Thoracic aorta (tissue), 2 donors: ENCODE measurements around the gene CAMK1D. TPM values are rescaled to one million over a fixed set of nuclear protein-coding genes. Genes with fewer than 3 reads are reported as not detected.

Experiments
- ATAC-seq: fragments of 150-250 bp; one replicate; pipeline ENCODE4 v1.8.0; 2017; ENCODE audit warnings: low read depth; ENCODE audit not compliant: insufficient number of reproducible peaks, low FRiP score
- DNase-seq: peaks from one replicate; pipeline ENCODE4 v3.0.0-alpha.2; 2020; ENCODE audit warnings: low spot score
- H3K27ac ChIP-seq, 2 donors: fragments of 200-600 bp; sonication (generic); 1 replicate in 1 of 2; 2 replicates in 1 of 2; pipeline ENCODE4 v1.5.1; 2016; ENCODE audit warnings: mild to moderate bottlenecking in 2 of 2, moderate library complexity in 2 of 2
- H3K27me3 ChIP-seq: fragments of 200-600 bp; sonication (generic); replicated peaks from 2 replicates; pipeline ENCODE4 v1.6.0; 2016; ENCODE audit warnings: mild to moderate bottlenecking; ENCODE audit not compliant: insufficient read depth
- H3K36me3 ChIP-seq: fragments of 200-600 bp; sonication (generic); one replicate; pipeline ENCODE4 v1.5.1; 2016
- H3K4me1 ChIP-seq, 2 donors: fragments of 200-600 bp; sonication (generic); 1 replicate in 1 of 2; 2 replicates in 1 of 2; pipeline versions ENCODE4 v1.5.1 to v1.6.0; 2016; ENCODE audit warnings: low read depth in 2 of 2, mild to moderate bottlenecking in 1 of 2; ENCODE audit not compliant: control insufficient read depth in 1 of 2
- H3K4me3 ChIP-seq: fragments of 200-600 bp; sonication (generic); 2 replicates; pipeline ENCODE4 v1.5.1; 2016; ENCODE audit warnings: mild to moderate bottlenecking
- H3K9me3 ChIP-seq: fragments of 200-600 bp; sonication (generic); 2 replicates; pipeline ENCODE4 v1.5.1; 2016
- total RNA-seq, 2 donors: library from RNA; depleted of rRNA; stranded (reverse); fragments of >200 nt; gene quantifications; one replicate each; pipeline versions ENCODE4 v1.1.0 to v1.2.3, GENCODE V29; 2016
- TF ChIP-seq, protein P1 (sequence below): fragments of 200-600 bp; sonication (generic); IDR thresholded peaks from one replicate; pipeline ENCODE4 v1.5.1; 2019; ENCODE audit warnings: antibody characterized with exemption

Gene CAMK1D
- total RNA-seq, 2 donors from 2014 or later, result 8.7 to 11.2 TPM

- Histone ChIP-seq H3K27me3 (no peaks in the 10 kb centered on the region), H3K27ac (no peak overlapping the region), H3K36me3 (no peaks in the 10 kb centered on the region), H3K4me3 (no peak overlapping the region), H3K4me1 (no peaks in the 10 kb centered on the region), H3K9me3 (no peaks in the 10 kb centered on the region)
- DNase-seq, result no peak
- no peak for ATAC-seq
- TF ChIP-seq, protein P1, sequence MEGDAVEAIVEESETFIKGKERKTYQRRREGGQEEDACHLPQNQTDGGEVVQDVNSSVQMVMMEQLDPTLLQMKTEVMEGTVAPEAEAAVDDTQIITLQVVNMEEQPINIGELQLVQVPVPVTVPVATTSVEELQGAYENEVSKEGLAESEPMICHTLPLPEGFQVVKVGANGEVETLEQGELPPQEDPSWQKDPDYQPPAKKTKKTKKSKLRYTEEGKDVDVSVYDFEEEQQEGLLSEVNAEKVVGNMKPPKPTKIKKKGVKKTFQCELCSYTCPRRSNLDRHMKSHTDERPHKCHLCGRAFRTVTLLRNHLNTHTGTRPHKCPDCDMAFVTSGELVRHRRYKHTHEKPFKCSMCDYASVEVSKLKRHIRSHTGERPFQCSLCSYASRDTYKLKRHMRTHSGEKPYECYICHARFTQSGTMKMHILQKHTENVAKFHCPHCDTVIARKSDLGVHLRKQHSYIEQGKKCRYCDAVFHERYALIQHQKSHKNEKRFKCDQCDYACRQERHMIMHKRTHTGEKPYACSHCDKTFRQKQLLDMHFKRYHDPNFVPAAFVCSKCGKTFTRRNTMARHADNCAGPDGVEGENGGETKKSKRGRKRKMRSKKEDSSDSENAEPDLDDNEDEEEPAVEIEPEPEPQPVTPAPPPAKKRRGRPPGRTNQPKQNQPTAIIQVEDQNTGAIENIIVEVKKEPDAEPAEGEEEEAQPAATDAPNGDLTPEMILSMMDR, result no peak
These were observed 239.9 kb downstream of the CAMK1D start for GRCh38 chr10:12589291-12589690.

DNA sequence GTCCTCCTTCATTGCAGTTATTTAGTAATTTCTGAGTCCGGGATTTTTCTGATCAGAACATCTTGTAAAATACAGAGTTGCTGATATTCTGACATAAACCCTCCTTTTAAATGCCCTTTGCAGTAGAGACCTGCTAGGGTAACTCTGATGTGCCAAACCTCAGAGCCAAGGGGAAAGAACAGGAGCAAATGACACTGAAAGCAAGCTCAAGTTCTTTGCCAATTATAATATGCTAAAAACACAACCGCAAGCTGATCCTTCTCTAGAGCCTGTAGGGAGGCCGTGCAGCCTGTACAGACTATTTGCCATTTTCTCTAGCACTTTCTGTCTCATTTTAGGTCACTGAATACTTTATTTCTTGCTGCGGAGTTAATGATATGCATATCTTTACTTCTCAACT is 240.4 kb downstream of the CAMK1D start:
- no peak for ATAC-seq
- H3K27ac ChIP-seq, result no peak overlapping the region
- no peaks in the 10 kb centered on the region for H3K9me3 ChIP-seq
- H3K27me3 ChIP-seq, result no peaks in the 10 kb centered on the region
- no peaks in the 10 kb centered on the region for H3K4me1 ChIP-seq
- no peak overlapping the region for H3K4me3 ChIP-seq
- TF ChIP-seq, protein P1, result no peak
- DNase-seq, result no peak
- H3K36me3 ChIP-seq, result no peaks in the 10 kb centered on the region

DNA sequence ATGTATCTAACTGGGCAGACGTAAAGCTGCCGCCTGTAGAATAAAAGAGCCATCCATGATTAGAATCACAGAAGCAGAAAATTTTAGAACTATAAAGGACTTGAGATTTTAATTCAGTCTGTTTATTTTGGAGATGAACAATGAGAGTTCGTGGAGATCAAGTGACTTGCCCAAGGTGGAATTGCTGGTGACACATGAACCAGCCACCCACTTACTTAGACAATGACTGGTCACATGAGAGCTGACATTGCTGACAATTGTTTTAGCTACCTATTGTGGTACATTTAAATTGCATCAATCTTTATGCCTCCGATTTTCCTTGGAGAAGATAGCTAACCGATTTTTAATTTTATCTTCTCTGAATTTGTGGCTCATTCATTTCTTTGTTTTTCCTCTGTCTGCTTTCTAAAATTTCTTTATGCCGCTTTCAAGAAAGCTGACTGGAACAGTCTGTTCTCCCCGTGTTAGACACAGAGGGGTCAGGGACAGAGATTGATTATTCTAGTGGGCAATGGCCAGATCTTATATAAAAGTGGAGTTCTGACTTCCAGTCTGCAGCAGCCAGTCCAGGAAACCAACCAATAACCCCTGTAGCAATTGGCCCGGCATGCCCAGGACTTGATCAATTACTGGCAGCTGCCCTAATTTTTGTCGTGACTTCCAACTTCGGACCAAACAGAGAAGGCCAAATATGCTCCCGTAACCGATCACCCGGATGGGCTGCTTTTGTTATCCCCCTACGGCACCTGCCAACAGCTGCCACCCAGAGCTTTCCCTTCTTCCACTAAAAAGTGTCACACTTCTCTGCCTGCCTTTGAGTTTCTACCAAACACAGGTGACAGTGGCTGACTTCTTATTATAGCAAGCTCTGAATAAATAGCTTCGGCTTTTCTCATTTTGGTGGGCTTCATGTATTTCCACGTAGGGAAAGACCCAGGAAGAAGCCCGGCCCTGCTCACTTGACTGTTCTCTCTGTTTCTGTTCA is 241.6 kb downstream of the CAMK1D start:
- H3K27ac ChIP-seq, result no peak overlapping the region
- H3K36me3 ChIP-seq, result no peaks in the 10 kb centered on the region
- H3K27me3 ChIP-seq, result no peaks in the 10 kb centered on the region
- H3K9me3 ChIP-seq, result no peaks in the 10 kb centered on the region
- TF ChIP-seq, protein P1, result no peak
- no peak overlapping the region for H3K4me3 ChIP-seq
- H3K4me1 ChIP-seq, result no peaks in the 10 kb centered on the region
- ATAC-seq (no peak), DNase-seq (no peak)

DNA sequence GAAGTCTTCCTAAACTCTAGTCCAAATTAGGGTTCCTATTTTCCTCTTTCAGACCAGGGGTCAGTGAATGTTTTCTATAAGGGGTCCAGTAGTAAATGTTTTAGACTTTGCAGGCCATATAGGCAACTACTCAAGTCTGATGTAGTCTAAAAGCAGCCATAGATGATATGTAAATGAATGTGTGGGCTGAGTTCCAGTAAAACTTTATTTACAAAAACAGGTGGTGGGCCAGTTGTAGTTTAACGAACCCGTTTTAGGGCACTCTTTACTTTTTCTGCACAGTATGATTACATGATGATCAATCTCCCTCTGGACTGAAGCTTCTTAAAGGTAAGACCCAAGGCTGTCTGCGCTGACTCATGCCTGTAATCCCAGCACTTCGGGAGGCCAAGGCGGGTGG is 243.6 kb downstream of the CAMK1D start:
- H3K9me3 ChIP-seq, result no peaks in the 10 kb centered on the region
- H3K27me3 ChIP-seq, result no peaks in the 10 kb centered on the region
- H3K4me3 ChIP-seq, result no peak overlapping the region
- ATAC-seq (no peak), DNase-seq (no peak)
- no peaks in the 10 kb centered on the region for H3K36me3 ChIP-seq
- H3K27ac ChIP-seq, result no peak overlapping the region
- TF ChIP-seq, protein P1, result no peak
- no peaks in the 10 kb centered on the region for H3K4me1 ChIP-seq

GRCh38 chr10:12594448-12594944 is 245.1 kb downstream of the CAMK1D start:
- DNase-seq, result no peak
- ATAC-seq, result no peak
- TF ChIP-seq, protein P1, result no peak

More at GRCh38 chr10:12594448-12594944, 245.1 kb downstream of the CAMK1D start:
- Histone ChIP-seq H3K9me3 (no peaks in the 10 kb centered on the region), H3K4me3 (no peak overlapping the region), H3K27me3 (no peaks in the 10 kb centered on the region), H3K36me3 (no peaks in the 10 kb centered on the region), H3K27ac (no peak overlapping the region), H3K4me1 (no peaks in the 10 kb centered on the region)
